Transverse colon (tissue), 4 donors: ENCODE results near the gene BRIP1. TPM values are rescaled to one million over a fixed set of nuclear protein-coding genes. Genes with fewer than 3 reads are reported as not detected.

ENCODE experiments used
- DNase-seq: peaks from one replicate; pipeline ENCODE4 v3.0.0-alpha.2; 2019
- H3K27ac ChIP-seq, 4 donors: fragments of 200-600 bp; sonication (generic); 2 replicates each; pipeline ENCODE4 v1.5.1; 2016 to 2018; ENCODE audit warnings: inconsistent platforms in 4 of 4
- H3K27me3 ChIP-seq: fragments of 200-600 bp; sonication (generic); 2 replicates; pipeline ENCODE4 v1.5.1; 2017; ENCODE audit warnings: inconsistent platforms
- H3K36me3 ChIP-seq, 4 donors: fragments of 200-600 bp; sonication (generic); 2 replicates each; pipeline ENCODE4 v1.5.1; 2017 to 2019; ENCODE audit warnings: inconsistent platforms in 4 of 4
- H3K4me1 ChIP-seq, 4 donors: fragments of 200-600 bp; sonication (generic); 2 replicates each; pipeline ENCODE4 v1.5.1; 2017 to 2020; ENCODE audit warnings: inconsistent platforms in 4 of 4
- H3K4me3 ChIP-seq, 4 donors: fragments of 200-600 bp; sonication (generic); 1 replicate in 1 of 4; 2 replicates in 3 of 4; pipeline versions ENCODE4 v1.5.1 to v1.6.1; 2017 to 2019; ENCODE audit warnings: inconsistent platforms in 4 of 4
- H3K9me3 ChIP-seq, 2 donors: fragments of 200-600 bp; sonication (generic); 2 replicates each; pipeline ENCODE4 v1.5.1; 2017 to 2019; ENCODE audit warnings: inconsistent platforms in 2 of 2
- EP300 ChIP-seq: sonication (generic); formaldehyde crosslinking; IDR thresholded peaks from one replicate; pipeline ENCODE4 v1.6.1; 2017; ENCODE audit warnings: antibody characterized with exemption, low read depth
- POLR2A ChIP-seq: fragments of 450-650 bp; IDR thresholded peaks from one replicate; pipeline ENCODE4 v1.6.1; 2016; ENCODE audit warnings: antibody characterized with exemption, mild to moderate bottlenecking, moderate library complexity
- POLR2AphosphoS5 ChIP-seq, 3 donors: sonication (generic); formaldehyde crosslinking; IDR thresholded peaks; one replicate each; pipeline ENCODE4 v1.6.1; 2016; ENCODE audit warnings: antibody characterized with exemption in 3 of 3
- WGBS, 2 donors: methylation state at CpG; one replicate each; pipeline ENCODE4 v1.1.5; 2018; ENCODE audit warnings: low coverage in 1 of 2; 5-methylcytosine and 5-hydroxymethylcytosine counted together
- in situ Hi-C, 4 donors: fragments of 200-750 bp; cut with MboI; loops; one replicate each; pipeline versions ENCODE4 v1.15.0 to v1.15.1; 2017; ENCODE audit warnings: low sequenced_read_pairs in 3 of 4, low pct_ligation_motif_present in 1 of 4, low pct_unique_long_range_greater_than_20kb in 1 of 4
- intact Hi-C: fragments of 100-400 bp; cut with DNase I; formaldehyde crosslinking; loops from one replicate; pipeline ENCODE4 v1.15.1; 2023; ENCODE audit warnings: low total_unique reads
- total RNA-seq, 4 donors: library from RNA; depleted of rRNA; stranded (reverse); fragments of >200 nt; gene quantifications; one replicate each; pipeline ENCODE4 v1.1.0, GENCODE V29; 2016
- TF ChIP-seq, protein P1 (sequence below), 5 experiments: fragments of 200-600 bp in 3 of 5; fragments of 450-650 bp in 2 of 5; sonication (generic) in 3 of 5; IDR thresholded peaks; 1 replicate in 2 of 5; 2 replicates in 3 of 5; pipeline ENCODE4 v1.5.1; 2016 to 2017; ENCODE audit warnings: antibody characterized with exemption in 5 of 5, inconsistent platforms in 3 of 5, mild to moderate bottlenecking in 2 of 5, moderate library complexity in 1 of 5

The BRIP1 gene
- total RNA-seq, 4 donors from 2014 or later, result 0.80 to 1.9 (median 1.2) TPM

DNA sequence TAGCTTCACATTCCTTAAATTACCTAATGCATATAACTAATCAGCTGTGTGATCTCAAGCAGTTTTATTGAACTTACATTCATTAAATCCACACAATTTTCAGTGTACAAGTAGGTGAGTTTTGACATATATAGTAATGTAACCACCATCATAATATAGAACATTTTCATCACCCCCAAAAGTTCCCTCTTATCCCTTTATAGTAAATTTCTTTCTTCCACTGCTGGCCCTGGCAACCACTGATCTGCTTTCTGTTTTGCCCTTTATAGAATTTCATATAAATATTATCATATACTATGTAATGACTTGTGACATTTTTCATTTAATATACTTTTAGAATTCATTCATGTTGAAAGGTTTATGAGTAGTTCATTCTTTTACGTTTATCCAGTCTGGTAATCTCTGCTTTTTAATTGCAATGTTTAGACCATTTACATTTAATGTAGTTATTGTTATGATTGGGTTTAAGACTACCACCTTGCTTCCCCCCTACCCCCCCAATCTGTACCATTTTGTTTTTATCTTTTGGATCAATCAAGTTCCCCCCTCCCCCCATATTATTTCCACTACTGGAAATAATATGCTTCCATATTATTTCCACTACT, 147.0 kb downstream of the BRIP1 start:
- Histone ChIP-seq H3K27ac (no peak overlapping the region), H3K9me3 (peaks cover 4 to 7% of the 10 kb centered on the region in 2 donors), H3K27me3 (no peaks in the 10 kb centered on the region), H3K4me1 (no peaks in the 10 kb centered on the region), H3K4me3 (no peak overlapping the region), H3K36me3 (no peaks in the 10 kb centered on the region)
- TF ChIP-seq EP300 (no peak), POLR2AphosphoS5 (IDR thresholded peaks at IDR 0.05) (no peak), POLR2A (no peak)
- TF ChIP-seq, protein P1, sequence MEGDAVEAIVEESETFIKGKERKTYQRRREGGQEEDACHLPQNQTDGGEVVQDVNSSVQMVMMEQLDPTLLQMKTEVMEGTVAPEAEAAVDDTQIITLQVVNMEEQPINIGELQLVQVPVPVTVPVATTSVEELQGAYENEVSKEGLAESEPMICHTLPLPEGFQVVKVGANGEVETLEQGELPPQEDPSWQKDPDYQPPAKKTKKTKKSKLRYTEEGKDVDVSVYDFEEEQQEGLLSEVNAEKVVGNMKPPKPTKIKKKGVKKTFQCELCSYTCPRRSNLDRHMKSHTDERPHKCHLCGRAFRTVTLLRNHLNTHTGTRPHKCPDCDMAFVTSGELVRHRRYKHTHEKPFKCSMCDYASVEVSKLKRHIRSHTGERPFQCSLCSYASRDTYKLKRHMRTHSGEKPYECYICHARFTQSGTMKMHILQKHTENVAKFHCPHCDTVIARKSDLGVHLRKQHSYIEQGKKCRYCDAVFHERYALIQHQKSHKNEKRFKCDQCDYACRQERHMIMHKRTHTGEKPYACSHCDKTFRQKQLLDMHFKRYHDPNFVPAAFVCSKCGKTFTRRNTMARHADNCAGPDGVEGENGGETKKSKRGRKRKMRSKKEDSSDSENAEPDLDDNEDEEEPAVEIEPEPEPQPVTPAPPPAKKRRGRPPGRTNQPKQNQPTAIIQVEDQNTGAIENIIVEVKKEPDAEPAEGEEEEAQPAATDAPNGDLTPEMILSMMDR (IDR thresholded peaks at IDR 0.05), result no peak
- in situ Hi-C loops (no loop called here), intact Hi-C loops (no loop called here)
- DNase-seq, result no peak
- WGBS, 2 donors, result 89 to 93% methylated on average over 1 of the region's 1 CpG

DNA sequence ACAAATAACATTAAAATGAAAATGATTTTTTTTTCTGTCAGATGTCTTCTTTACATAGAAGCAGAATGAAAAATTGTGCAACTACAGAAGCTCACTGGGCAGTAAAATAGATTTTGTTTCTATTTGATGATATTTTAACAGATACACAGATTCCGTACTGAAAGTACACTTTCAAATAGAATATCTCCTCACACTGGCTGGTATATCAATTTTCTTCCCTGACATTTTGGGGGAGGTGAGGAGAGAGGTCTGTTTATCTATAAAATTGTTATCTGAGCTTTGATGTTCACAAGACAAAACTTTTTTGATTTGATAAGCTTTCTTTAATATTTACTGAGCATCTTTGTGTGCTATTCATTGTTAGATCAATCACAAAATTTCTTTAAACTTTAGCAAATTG, 148.0 kb downstream of the BRIP1 start:
- Histone ChIP-seq H3K27me3 (no peaks in the 10 kb centered on the region), H3K27ac (no peak overlapping the region), H3K36me3 (no peaks in the 10 kb centered on the region), H3K9me3 (peaks cover 4 to 7% of the 10 kb centered on the region in 2 donors), H3K4me3 (no peak overlapping the region), H3K4me1 (no peaks in the 10 kb centered on the region)
- 95 to 100% methylated on average over 1 of the region's 1 CpG for WGBS, 2 donors
- intact Hi-C loops (no loop called here), in situ Hi-C loops (no loop called here)
- TF ChIP-seq POLR2AphosphoS5 (IDR thresholded peaks at IDR 0.05) (no peak), POLR2A (no peak), EP300 (no peak)
- TF ChIP-seq, protein P1 (IDR thresholded peaks at IDR 0.05), result no peak
- DNase-seq, result no peak

DNA sequence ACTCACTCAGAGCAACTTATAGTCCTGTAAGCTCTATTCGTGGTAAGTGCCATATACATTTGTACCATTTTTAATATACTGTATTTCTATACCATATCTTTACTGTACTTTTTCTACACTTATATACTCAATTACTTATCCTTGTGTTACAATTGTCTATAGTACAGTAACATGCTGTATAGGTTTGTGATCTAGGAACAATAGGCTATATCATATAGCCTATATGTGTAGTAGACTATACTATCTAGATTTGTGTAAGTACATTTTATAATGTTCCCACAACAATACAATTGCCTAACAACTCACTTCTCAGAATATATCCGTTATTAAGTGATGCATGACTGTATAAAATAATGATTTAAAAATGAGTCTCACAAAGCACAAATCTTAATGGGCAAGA, 149.0 kb downstream of the BRIP1 start:
- TF ChIP-seq, protein P1 (IDR thresholded peaks at IDR 0.05), result no peak
- TF ChIP-seq POLR2A (no peak), POLR2AphosphoS5 (IDR thresholded peaks at IDR 0.05) (no peak), EP300 (no peak)
- WGBS, 2 donors, result 96 to 97% methylated on average over 2 of the region's 2 CpGs
- no peak overlapping the region for H3K4me3 ChIP-seq

DNA sequence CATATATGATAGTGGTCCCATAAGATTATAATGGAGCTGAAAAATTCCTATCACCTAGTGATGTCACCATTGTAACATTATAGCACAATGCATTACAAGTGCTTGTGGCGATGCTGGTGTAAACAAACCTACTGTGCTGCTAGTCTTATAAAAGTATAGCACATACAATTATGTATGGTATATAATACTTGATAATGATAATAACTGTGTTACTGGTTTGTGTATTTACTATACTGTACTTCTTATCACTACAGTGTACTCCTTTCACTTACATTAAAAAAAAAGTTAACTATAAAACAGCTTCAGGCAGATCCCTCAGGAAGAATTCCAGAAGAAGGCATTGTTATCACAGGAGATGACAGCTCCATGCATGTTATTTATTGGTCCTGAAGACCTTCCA, 150.3 kb downstream of the BRIP1 start:
- no peaks in the 10 kb centered on the region for H3K4me1 ChIP-seq
- no peaks in the 10 kb centered on the region for H3K27me3 ChIP-seq
- DNase-seq, result no peak
- in situ Hi-C loops (no loop called here), intact Hi-C loops (no loop called here)
- H3K4me3 ChIP-seq, result no peak overlapping the region
- no peak overlapping the region for H3K27ac ChIP-seq
- TF ChIP-seq POLR2A, result no peak
- TF ChIP-seq, protein P1 (IDR thresholded peaks at IDR 0.05), result no peak
- no peak for TF ChIP-seq EP300
- TF ChIP-seq POLR2AphosphoS5 (IDR thresholded peaks at IDR 0.05), result no peak
- H3K9me3 ChIP-seq, result peaks cover 4 to 7% of the 10 kb centered on the region in 2 donors
- WGBS, 2 donors, result 98 to 100% methylated on average over 1 of the region's 1 CpG
- no peaks in the 10 kb centered on the region for H3K36me3 ChIP-seq

More for the DNA sequence above, 149.0 kb downstream of the BRIP1 start:
- intact Hi-C loops (no loop called here), in situ Hi-C loops (no loop called here)
- no peaks in the 10 kb centered on the region for H3K36me3 ChIP-seq
- DNase-seq, result no peak
- H3K27me3 ChIP-seq, result no peaks in the 10 kb centered on the region
- H3K9me3 ChIP-seq, result peaks cover 4 to 7% of the 10 kb centered on the region in 2 donors
- H3K27ac ChIP-seq, result no peak overlapping the region
- H3K4me1 ChIP-seq, result no peaks in the 10 kb centered on the region
